Effector memory CD4-positive, alpha-beta T cell (primary cell): Measurements from ENCODE around the gene PRR5L.
"Not testable (repeated sequence)": the region's sequence is repeated elsewhere in the genome, so short reads cannot be mapped to it uniquely, and the experiment has no call there.

Source experiments
- DNase-seq, 3 donors: peaks; one replicate each; pipeline ENCODE4 v3.0.0-alpha.2; 2020
- H3K27ac ChIP-seq: 2 replicates; pipeline ENCODE4 v1.7.0; 2013; ENCODE audit warnings: mild to moderate bottlenecking, low read length, moderate library complexity; ENCODE audit not compliant: insufficient read depth, poor library complexity, severe bottlenecking
- H3K27me3 ChIP-seq: replicated peaks from 2 replicates; pipeline ENCODE4 v1.7.0; 2013; ENCODE audit warnings: mild to moderate bottlenecking, low read length; ENCODE audit not compliant: insufficient read depth, control insufficient read depth, poor library complexity, severe bottlenecking
- H3K36me3 ChIP-seq: 2 replicates; pipeline ENCODE4 v1.7.0; 2013; ENCODE audit warnings: mild to moderate bottlenecking, low read length, moderate library complexity; ENCODE audit not compliant: control insufficient read depth, insufficient read depth
- H3K4me1 ChIP-seq: 2 replicates; pipeline ENCODE4 v1.7.0; 2013; ENCODE audit warnings: low read length, mild to moderate bottlenecking; ENCODE audit not compliant: control insufficient read depth, insufficient read depth, poor library complexity, severe bottlenecking
- H3K4me3 ChIP-seq: 2 replicates; pipeline ENCODE4 v1.7.0; 2013; ENCODE audit warnings: low read length, low read depth, mild to moderate bottlenecking; ENCODE audit not compliant: insufficient read depth, poor library complexity, severe bottlenecking
- H3K9me3 ChIP-seq: 2 replicates; pipeline ENCODE4 v1.7.0; 2013; ENCODE audit warnings: mild to moderate bottlenecking, low read length, moderate library complexity; ENCODE audit not compliant: control insufficient read depth

PRR5L gene

DNA sequence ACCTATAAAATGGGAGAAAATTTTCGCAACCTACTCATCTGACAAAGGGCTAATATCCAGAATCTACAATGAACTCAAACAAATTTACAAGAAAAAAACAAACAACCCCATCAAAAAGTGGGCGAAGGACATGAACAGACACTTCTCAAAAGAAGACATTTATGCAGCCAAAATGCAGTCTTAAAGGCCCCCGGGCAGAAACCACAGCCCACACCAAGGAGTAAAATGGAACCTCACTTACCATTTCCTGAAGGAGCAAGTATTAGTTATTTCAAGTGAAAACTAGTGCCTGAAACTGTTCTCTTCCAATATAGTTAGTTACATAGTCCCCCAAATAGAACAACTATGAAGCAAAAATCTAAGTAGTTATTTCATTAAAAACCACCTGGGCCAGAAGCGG, 187.0 kb downstream of the PRR5L start:
- not testable (repeated sequence) for DNase-seq

GRCh38 chr11:36485298-36486002, 189.4 kb downstream of the PRR5L start:
- H3K27me3 ChIP-seq, result no peaks in the 10 kb centered on the region
- no peak overlapping the region for H3K27ac ChIP-seq
- no peaks in the 10 kb centered on the region for H3K9me3 ChIP-seq
- peaks cover 17% of the 10 kb centered on the region for H3K36me3 ChIP-seq
- H3K4me1 ChIP-seq, result no peaks in the 10 kb centered on the region
- DNase-seq, result no peak
- H3K4me3 ChIP-seq, result no peak overlapping the region

More for the DNA sequence above, 187.0 kb downstream of the PRR5L start:
- H3K27me3 ChIP-seq, H3K36me3 ChIP-seq, H3K9me3 ChIP-seq, H3K4me1 ChIP-seq, H3K27ac ChIP-seq, H3K4me3 ChIP-seq: not testable (repeated sequence)

GRCh38 chr11:36487619-36488018, 191.5 kb downstream of the PRR5L start:
- no peaks in the 10 kb centered on the region for H3K4me1 ChIP-seq
- no peaks in the 10 kb centered on the region for H3K9me3 ChIP-seq
- H3K4me3 ChIP-seq, result no peak overlapping the region
- peaks cover 32% of the 10 kb centered on the region for H3K36me3 ChIP-seq
- DNase-seq, result no peak
- no peaks in the 10 kb centered on the region for H3K27me3 ChIP-seq
- H3K27ac ChIP-seq, result no peak overlapping the region

- Histone ChIP-seq H3K36me3 (peaks cover 32% of the 10 kb centered on the region), H3K27me3 (no peaks in the 10 kb centered on the region), H3K9me3 (no peaks in the 10 kb centered on the region), H3K4me1 (no peaks in the 10 kb centered on the region), H3K4me3 (no peak overlapping the region), H3K27ac (no peak overlapping the region)
- no peak for DNase-seq
These were observed 192.0 kb downstream of the PRR5L start for GRCh38 chr11:36488096-36488495.

GRCh38 chr11:36490026-36490806, 194.1 kb downstream of the PRR5L start:
- Histone ChIP-seq H3K4me3 (no peak overlapping the region), H3K9me3 (no peaks in the 10 kb centered on the region), H3K27me3 (no peaks in the 10 kb centered on the region), H3K4me1 (no peaks in the 10 kb centered on the region), H3K27ac (no peak overlapping the region), H3K36me3 (peaks cover 34% of the 10 kb centered on the region)
- DNase-seq, result no peak

DNA sequence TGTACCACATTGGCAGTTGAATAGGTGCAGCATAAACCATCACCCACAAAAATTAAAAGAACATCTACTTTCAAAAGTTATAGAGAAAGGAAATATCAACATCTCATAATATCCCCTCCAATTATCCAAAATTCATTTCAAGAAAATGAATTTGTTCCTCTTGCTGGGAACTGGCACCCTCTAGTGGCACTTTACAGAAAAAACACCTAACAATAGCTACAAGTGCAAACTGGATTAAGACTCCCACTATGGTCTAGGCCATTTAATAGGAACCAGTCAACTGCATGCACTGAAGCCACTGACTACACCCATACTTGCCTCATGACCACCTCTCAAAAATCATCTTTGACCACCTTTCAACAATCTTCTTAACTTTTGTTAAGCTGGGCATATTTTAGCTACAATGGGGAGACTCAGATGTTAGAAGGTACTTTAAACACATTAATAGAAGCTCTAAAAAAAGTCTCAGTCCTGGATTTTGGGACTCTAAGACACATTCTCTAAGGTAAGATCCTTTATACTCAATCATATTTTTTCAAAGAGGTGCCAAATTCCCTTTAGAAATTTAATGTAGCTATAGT, 196.7 kb downstream of the PRR5L start:
- peak in 1 of 3 donors; percentile 8 for DNase-seq
- Histone ChIP-seq H3K27me3 (no peaks in the 10 kb centered on the region), H3K4me1 (no peaks in the 10 kb centered on the region), H3K27ac (no peak overlapping the region), H3K4me3 (no peak overlapping the region), H3K9me3 (no peaks in the 10 kb centered on the region), H3K36me3 (peaks cover 51% of the 10 kb centered on the region)

GRCh38 chr11:36493332-36493731, 197.2 kb downstream of the PRR5L start:
- Histone ChIP-seq H3K27ac (no peak overlapping the region), H3K36me3 (peaks cover 55% of the 10 kb centered on the region), H3K4me3 (no peak overlapping the region), H3K9me3 (no peaks in the 10 kb centered on the region), H3K27me3 (no peaks in the 10 kb centered on the region), H3K4me1 (no peaks in the 10 kb centered on the region)
- no peak for DNase-seq

GRCh38 chr11:36498721-36499120, 202.6 kb downstream of the PRR5L start:
- Histone ChIP-seq H3K4me1 (no peaks in the 10 kb centered on the region), H3K36me3 (peaks cover 65% of the 10 kb centered on the region), H3K4me3 (no peak overlapping the region), H3K27ac (no peak overlapping the region), H3K9me3 (no peaks in the 10 kb centered on the region), H3K27me3 (no peaks in the 10 kb centered on the region)
- DNase-seq, result no peak

DNA sequence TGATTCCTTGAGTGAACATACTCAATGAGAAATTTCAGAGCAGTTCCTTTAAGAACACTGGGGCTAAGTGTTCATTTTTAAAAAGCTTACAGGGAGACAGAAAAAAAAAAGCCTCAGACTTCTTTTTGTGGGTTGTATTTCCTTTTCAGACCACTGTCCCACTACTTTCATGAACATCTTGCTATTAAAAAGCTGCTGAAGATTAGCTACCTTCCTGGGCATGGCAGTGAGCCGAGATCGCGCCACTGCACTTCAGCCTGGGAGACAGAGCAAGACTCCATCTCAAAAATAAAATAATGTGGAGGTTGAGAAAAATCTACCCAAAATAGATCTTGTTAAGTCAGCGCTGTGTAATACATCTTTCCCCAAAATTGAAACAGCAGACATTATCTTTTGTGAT, 203.2 kb downstream of the PRR5L start:
- Histone ChIP-seq H3K36me3 (peaks cover 60% of the 10 kb centered on the region), H3K27me3 (no peaks in the 10 kb centered on the region), H3K9me3 (no peaks in the 10 kb centered on the region), H3K27ac (no peak overlapping the region), H3K4me1 (no peaks in the 10 kb centered on the region), H3K4me3 (no peak overlapping the region)
- DNase-seq, result no peak

DNA sequence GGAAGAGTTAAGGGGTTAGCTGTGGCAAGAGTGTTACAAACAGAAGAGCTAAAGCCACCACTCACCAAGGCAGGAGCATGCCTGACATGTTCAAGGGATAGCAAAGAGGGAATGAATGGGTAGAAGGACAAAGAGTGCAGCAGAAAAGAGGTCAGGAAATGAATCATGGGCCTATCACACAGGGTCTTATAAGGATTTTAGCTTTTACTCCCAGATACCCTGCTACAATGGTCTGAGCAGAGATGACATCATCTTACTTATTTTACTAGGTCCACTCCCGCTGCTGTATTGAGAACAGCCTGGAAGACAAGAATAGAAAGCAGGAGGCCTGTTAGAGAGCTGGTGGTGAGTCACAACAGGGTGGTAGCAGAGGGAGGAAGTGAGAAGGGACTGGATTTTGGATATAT, 204.2 kb downstream of the PRR5L start:
- DNase-seq, result no peak
- H3K4me3 ChIP-seq, result no peak overlapping the region
- H3K4me1 ChIP-seq, result no peaks in the 10 kb centered on the region
- peaks cover 56% of the 10 kb centered on the region for H3K36me3 ChIP-seq
- H3K9me3 ChIP-seq, result no peaks in the 10 kb centered on the region
- H3K27me3 ChIP-seq, result no peaks in the 10 kb centered on the region
- no peak overlapping the region for H3K27ac ChIP-seq
